Trophoblast cell (in vitro differentiated cells and primary cell): ENCODE results near the gene NEURL4.
A peak's percentile ranks its signal among the peaks of the same experiment; 100 is the strongest.

Experiments used
- DNase-seq, 2 donors: peaks; one replicate each; pipeline ENCODE4 v3.0.0-alpha.2; 2016
- H2AFZ ChIP-seq: 2 replicates; pipeline ENCODE4 v1.6.1; 2013; ENCODE audit warnings: low read length, moderate library complexity, mild to moderate bottlenecking; ENCODE audit not compliant: insufficient read depth, poor library complexity
- H2AK5ac ChIP-seq: 2 replicates; pipeline ENCODE4 v1.6.1; 2013; ENCODE audit warnings: mild to moderate bottlenecking, low read length
- H2BK120ac ChIP-seq: 2 replicates; pipeline ENCODE4 v1.6.1; 2013; ENCODE audit warnings: low read length, mild to moderate bottlenecking, moderate library complexity; ENCODE audit not compliant: insufficient read depth, poor library complexity
- H2BK12ac ChIP-seq: 2 replicates; pipeline ENCODE4 v1.6.1; 2013; ENCODE audit warnings: mild to moderate bottlenecking, low read length, moderate library complexity
- H2BK5ac ChIP-seq: 2 replicates; pipeline ENCODE4 v1.6.1; 2013; ENCODE audit warnings: low read length, low read depth, moderate library complexity, mild to moderate bottlenecking; ENCODE audit not compliant: poor library complexity
- H3K14ac ChIP-seq: 2 replicates; pipeline ENCODE4 v1.6.1; 2013; ENCODE audit warnings: mild to moderate bottlenecking, low read length
- H3K18ac ChIP-seq: 2 replicates; pipeline ENCODE4 v1.6.1; 2013; ENCODE audit warnings: mild to moderate bottlenecking, low read length
- H3K23ac ChIP-seq: 2 replicates; pipeline ENCODE4 v1.6.1; 2013; ENCODE audit warnings: low read length
- H3K27ac ChIP-seq: 2 replicates; pipeline ENCODE4 v1.5.1; 2013; ENCODE audit warnings: low read depth, mild to moderate bottlenecking, inconsistent platforms, low read length, moderate library complexity
- H3K27me3 ChIP-seq: 2 replicates; pipeline ENCODE4 v1.6.1; 2013; ENCODE audit warnings: inconsistent platforms, mild to moderate bottlenecking, low read length, moderate library complexity; ENCODE audit not compliant: insufficient read depth
- H3K36me3 ChIP-seq, 2 experiments: 1 replicate in 1 of 2; 2 replicates in 1 of 2; pipeline ENCODE4 v1.6.1; 2013; ENCODE audit warnings: low read length in 2 of 2, mild to moderate bottlenecking in 2 of 2, moderate library complexity in 1 of 2; ENCODE audit not compliant: insufficient read depth in 2 of 2, control insufficient read depth in 1 of 2
- H3K4ac ChIP-seq: 2 replicates; pipeline ENCODE4 v1.6.1; 2013; ENCODE audit warnings: low read depth, mild to moderate bottlenecking, low read length, moderate library complexity
- H3K4me1 ChIP-seq, 2 experiments: 1 replicate in 1 of 2; 2 replicates in 1 of 2; pipeline ENCODE4 v1.6.1; 2013; ENCODE audit warnings: low read length in 2 of 2, mild to moderate bottlenecking in 2 of 2, moderate library complexity in 1 of 2; ENCODE audit not compliant: insufficient read depth in 2 of 2, control insufficient read depth in 1 of 2
- H3K4me2 ChIP-seq: 2 replicates; pipeline ENCODE4 v1.6.1; 2013; ENCODE audit warnings: inconsistent platforms, mild to moderate bottlenecking, low read length, moderate library complexity
- H3K4me3 ChIP-seq: 2 replicates; pipeline ENCODE4 v1.5.1; 2013; ENCODE audit warnings: mild to moderate bottlenecking, low read depth, low read length, inconsistent platforms
- H3K79me1 ChIP-seq: one replicate; pipeline ENCODE4 v1.6.1; 2013; ENCODE audit warnings: low read length
- H3K79me2 ChIP-seq: 2 replicates; pipeline ENCODE4 v1.6.1; 2013; ENCODE audit warnings: low read length, mild to moderate bottlenecking; ENCODE audit not compliant: control insufficient read depth, insufficient read depth, poor library complexity
- H3K9ac ChIP-seq: 2 replicates; pipeline ENCODE4 v1.6.1; 2013; ENCODE audit warnings: mild to moderate bottlenecking, low read length
- H3K9me3 ChIP-seq: 2 replicates; pipeline ENCODE4 v1.6.1; 2013; ENCODE audit warnings: low read depth, mild to moderate bottlenecking, control low read depth, inconsistent platforms, low read length; ENCODE audit not compliant: insufficient read depth
- H4K12ac ChIP-seq: 2 replicates; pipeline ENCODE4 v1.6.1; 2013; ENCODE audit warnings: low read depth, mild to moderate bottlenecking, low read length, moderate library complexity
- H4K8ac ChIP-seq: 2 replicates; pipeline ENCODE4 v1.6.1; 2013; ENCODE audit warnings: low read depth, mild to moderate bottlenecking, low read length, moderate library complexity
- H4K91ac ChIP-seq: one replicate; pipeline ENCODE4 v1.6.1; 2013; ENCODE audit warnings: low read depth, mild to moderate bottlenecking, low read length, moderate library complexity
- WGBS: extraction: QIAGEN DNeasy Blood & Tissue Kit; methylation state at CpG from one replicate; pipeline ENCODE4 v1.1.7; 2013; ENCODE audit warnings: missing lambda C conversion rate; ENCODE audit not compliant: insufficient read length, insufficient coverage; ENCODE audit errors: extremely low coverage; 5-methylcytosine and 5-hydroxymethylcytosine counted together

Gene NEURL4

DNA sequence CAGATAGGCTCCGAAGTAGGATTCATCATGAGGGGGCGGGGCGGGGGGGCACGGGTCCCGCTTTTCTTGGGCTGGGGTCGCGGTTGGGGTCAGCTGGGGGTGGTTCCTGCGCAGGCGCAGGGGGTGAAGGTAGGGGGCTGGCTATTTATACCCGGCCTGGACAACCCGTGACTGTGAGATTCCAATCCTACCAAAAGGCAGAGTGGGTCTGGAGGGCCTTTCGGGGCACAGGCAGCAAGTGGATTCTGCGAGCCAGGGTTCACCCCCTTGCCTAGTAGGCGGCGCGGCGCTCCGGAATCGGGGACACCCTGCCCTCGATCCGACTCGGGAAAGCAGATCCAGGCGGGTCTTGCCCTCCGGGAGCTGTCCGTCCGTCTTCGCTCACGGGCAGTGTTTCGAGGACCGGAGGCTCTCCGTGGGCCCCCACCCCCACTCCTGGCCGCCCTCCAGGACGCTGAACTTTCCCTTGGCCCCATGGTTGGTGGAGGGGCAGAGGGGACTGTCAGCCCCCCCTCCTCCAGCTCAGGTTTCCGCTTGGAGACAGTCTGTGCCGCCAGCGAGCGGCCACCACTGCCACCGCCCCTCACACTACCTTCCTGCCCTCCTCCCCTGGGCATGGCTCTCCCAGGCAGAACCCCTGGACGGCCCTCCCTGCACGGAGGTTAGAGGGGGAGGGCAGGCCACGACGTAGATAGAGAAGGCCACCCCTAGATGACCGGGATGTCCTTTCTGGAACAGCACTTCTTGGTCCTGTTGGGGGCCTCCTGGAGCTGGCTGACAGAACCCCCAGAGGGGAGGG is 47.0 kb downstream of the NEURL4 start:
- no peaks in the 10 kb centered on the region for H3K79me2 ChIP-seq
- H2AFZ ChIP-seq = peak overlapping the region; percentile 73
- no peak overlapping the region for H2BK12ac ChIP-seq
- no peak overlapping the region for H2BK120ac ChIP-seq
- peaks cover 6% of the 10 kb centered on the region for H3K27me3 ChIP-seq
- peak overlapping the region; percentile 78 for H3K4me2 ChIP-seq
- H3K14ac ChIP-seq = no peak overlapping the region
- no peak overlapping the region for H3K18ac ChIP-seq
- H3K27ac ChIP-seq = no peak overlapping the region
- no peak overlapping the region for H4K8ac ChIP-seq
- no peak overlapping the region for H3K4ac ChIP-seq
- no peak overlapping the region for H2BK5ac ChIP-seq
- H3K23ac ChIP-seq = no peak overlapping the region
- no peak overlapping the region for H4K91ac ChIP-seq
- no peaks in the 10 kb centered on the region for H3K9me3 ChIP-seq
- no CpG with 5 or more reads among the region's 43 CpGs for WGBS
- no peak overlapping the region for H2AK5ac ChIP-seq
- no peak for DNase-seq
- no peak overlapping the region for H3K9ac ChIP-seq
- H3K36me3 ChIP-seq = no peaks in the 10 kb centered on the region
- no peak overlapping the region for H4K12ac ChIP-seq
- no peaks in the 10 kb centered on the region for H3K79me1 ChIP-seq
- H3K4me3 ChIP-seq = peak overlapping the region; percentile 27
- H3K4me1 ChIP-seq = peaks cover 16% of the 10 kb centered on the region in 2 experiments

- peak within 1 kb of the TSS; percentile 78 for H3K4me2 ChIP-seq
- H3K18ac ChIP-seq = no peak within 1 kb of the TSS
- H3K36me3 ChIP-seq = no peaks in the 10 kb centered on the region
- H3K9ac ChIP-seq = no peak within 1 kb of the TSS
- peak; percentile 98 for DNase-seq
- H3K23ac ChIP-seq = no peak within 1 kb of the TSS
- no peaks in the 10 kb centered on the region for H3K9me3 ChIP-seq
- no peak within 1 kb of the TSS for H4K12ac ChIP-seq
- WGBS = no CpG with 5 or more reads among the region's 71 CpGs
- no peak within 1 kb of the TSS for H2BK12ac ChIP-seq
- no peaks in the 10 kb centered on the region for H3K79me1 ChIP-seq
- peaks cover 6% of the 10 kb centered on the region for H3K27me3 ChIP-seq
- no peak within 1 kb of the TSS for H4K91ac ChIP-seq
- no peak within 1 kb of the TSS for H2BK120ac ChIP-seq
- H3K14ac ChIP-seq = no peak within 1 kb of the TSS
- H3K79me2 ChIP-seq = no peaks in the 10 kb centered on the region
- H2BK5ac ChIP-seq = no peak within 1 kb of the TSS
- H3K4me3 ChIP-seq = peak within 1 kb of the TSS; percentile 45
- H3K27ac ChIP-seq = no peak within 1 kb of the TSS
- no peak within 1 kb of the TSS for H2AK5ac ChIP-seq
- H3K4ac ChIP-seq = no peak within 1 kb of the TSS
- no peak within 1 kb of the TSS for H4K8ac ChIP-seq
- H3K4me1 ChIP-seq = peaks cover 16% of the 10 kb centered on the region in 2 experiments
- peak within 1 kb of the TSS; percentile 73 for H2AFZ ChIP-seq
These were observed 47.8 kb downstream of the NEURL4 start, which contains the start of gene SLC2A4 for GRCh38 chr17:7281074-7281952. Gene SLC2A4 (plus strand): TSS chr17:7281718. CDS start chr17:7281935, 217 bp downstream.

- H2BK5ac ChIP-seq = no peak overlapping the region
- no peak overlapping the region for H4K12ac ChIP-seq
- H2BK120ac ChIP-seq = no peak overlapping the region
- H4K8ac ChIP-seq = no peak overlapping the region
- no peak overlapping the region for H4K91ac ChIP-seq
- no peaks in the 10 kb centered on the region for H3K79me1 ChIP-seq
- no peak overlapping the region for H2BK12ac ChIP-seq
- peaks cover 6% of the 10 kb centered on the region for H3K27me3 ChIP-seq
- H3K4me3 ChIP-seq = no peak overlapping the region
- H3K4me2 ChIP-seq = peak overlapping the region; percentile 78
- H2AK5ac ChIP-seq = no peak overlapping the region
- no peak overlapping the region for H3K14ac ChIP-seq
- no peak overlapping the region for H3K9ac ChIP-seq
- no peak overlapping the region for H3K23ac ChIP-seq
- H3K36me3 ChIP-seq = no peaks in the 10 kb centered on the region
- no peak overlapping the region for H3K18ac ChIP-seq
- H3K27ac ChIP-seq = no peak overlapping the region
- H3K4ac ChIP-seq = no peak overlapping the region
- H3K79me2 ChIP-seq = no peaks in the 10 kb centered on the region
- H2AFZ ChIP-seq = peak overlapping the region; percentile 17
- DNase-seq = peak; percentile 95 to 98
- no CpG with 5 or more reads among the region's 29 CpGs for WGBS
- H3K9me3 ChIP-seq = no peaks in the 10 kb centered on the region
- H3K4me1 ChIP-seq = peaks cover 16% of the 10 kb centered on the region in 2 experiments
These were observed 48.5 kb downstream of the NEURL4 start for GRCh38 chr17:7280519-7281073.

DNA sequence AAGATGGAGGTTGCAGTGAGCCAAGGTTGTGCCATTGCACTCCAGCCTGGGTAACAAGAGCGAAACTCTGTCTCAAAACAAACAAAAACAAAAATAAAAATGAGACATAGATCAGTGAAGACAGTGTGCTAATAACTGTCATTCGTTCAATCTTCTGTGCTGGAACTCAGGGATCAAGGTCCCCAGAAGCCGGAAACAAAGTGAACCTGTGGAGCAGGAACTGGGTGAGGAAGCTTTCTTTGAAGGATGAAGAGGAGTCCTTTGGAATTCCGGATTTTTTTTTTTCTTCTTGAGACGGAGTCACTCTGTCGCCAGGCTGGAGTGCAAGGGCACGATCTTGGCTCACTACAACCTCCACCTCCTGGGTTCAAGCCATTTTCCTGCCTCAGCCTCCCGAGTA is 49.7 kb downstream of the NEURL4 start:
- Histone ChIP-seq H3K9me3 (no peaks in the 10 kb centered on the region), H2AK5ac (no peak overlapping the region), H3K14ac (no peak overlapping the region), H3K36me3 (no peaks in the 10 kb centered on the region), H3K4me2 (no peak overlapping the region), H4K12ac (no peak overlapping the region), H3K23ac (no peak overlapping the region), H4K91ac (no peak overlapping the region), H3K27me3 (peaks cover 6% of the 10 kb centered on the region), H2BK5ac (no peak overlapping the region), H3K79me1 (no peaks in the 10 kb centered on the region), H2AFZ (no peak overlapping the region), H3K4me1 (peaks cover 16% of the 10 kb centered on the region in 2 experiments), H3K27ac (no peak overlapping the region), H3K18ac (no peak overlapping the region), H2BK12ac (no peak overlapping the region), H4K8ac (no peak overlapping the region), H3K79me2 (no peaks in the 10 kb centered on the region), H3K4ac (no peak overlapping the region), H3K9ac (no peak overlapping the region), H3K4me3 (no peak overlapping the region), H2BK120ac (no peak overlapping the region)
- DNase-seq = no peak
- WGBS = no CpG with 5 or more reads among the region's 8 CpGs
